ENCODE measurements around the gene QRICH2.
"Not testable (repeated sequence)": the region's sequence is repeated elsewhere in the genome, so short reads cannot be mapped to it uniquely, and the experiment has no call there.

Gene QRICH2

GRCh38 chr17:76267581-76268001 is 40.5 kb downstream of the QRICH2 start:
- not testable (repeated sequence) for DNase-seq (ENCODE audit: low read depth in 2 of 2, low spot score in 1 of 2)

- DNase-seq (ENCODE audit: low read depth in 2 of 2, low spot score in 1 of 2), result no peak
These were observed 41.0 kb downstream of the QRICH2 start for GRCh38 chr17:76267051-76267576.

GRCh38 chr17:76266244-76266938 is 41.7 kb downstream of the QRICH2 start:
- DNase-seq (ENCODE audit: low read depth in 2 of 2, low spot score in 1 of 2), result no peak

GRCh38 chr17:76265624-76266243 is 42.3 kb downstream of the QRICH2 start:
- DNase-seq (ENCODE audit: low read depth in 2 of 2, low spot score in 1 of 2), result no peak

- peak; percentile 98 for DNase-seq (ENCODE audit: low read depth in 2 of 2, low spot score in 1 of 2)
These were observed 43.1 kb downstream of the QRICH2 start, which contains the start of gene UBALD2 for GRCh38 chr17:76264755-76265623. Gene UBALD2 (plus strand): TSS chr17:76265348. CDS start chr17:76265506, 158 bp downstream.

GRCh38 chr17:76264425-76264754 is 43.7 kb downstream of the QRICH2 start:
- no peak for DNase-seq (ENCODE audit: low read depth in 2 of 2, low spot score in 1 of 2)

- no peak for DNase-seq (ENCODE audit: low read depth in 2 of 2, low spot score in 1 of 2)
These were observed 44.2 kb downstream of the QRICH2 start for GRCh38 chr17:76263896-76264295.

- no peak for DNase-seq (ENCODE audit: low read depth in 2 of 2, low spot score in 1 of 2)
These were observed 45.2 kb downstream of the QRICH2 start for GRCh38 chr17:76262732-76263344.

GRCh38 chr17:76261421-76262215 is 46.5 kb downstream of the QRICH2 start:
- DNase-seq (ENCODE audit: low read depth in 2 of 2, low spot score in 1 of 2), result no peak

GRCh38 chr17:76260669-76261068 is 47.4 kb downstream of the QRICH2 start:
- DNase-seq (ENCODE audit: low read depth in 2 of 2, low spot score in 1 of 2), result no peak

- DNase-seq (ENCODE audit: low read depth in 2 of 2, low spot score in 1 of 2), result no peak
These were observed 47.9 kb downstream of the QRICH2 start for GRCh38 chr17:76260220-76260619.

GRCh38 chr17:76256430-76257050 is 51.5 kb downstream of the QRICH2 start:
- not testable (repeated sequence) for DNase-seq (ENCODE audit: low read depth in 2 of 2, low spot score in 1 of 2)

GRCh38 chr17:76255801-76256429 is 52.2 kb downstream of the QRICH2 start:
- DNase-seq (ENCODE audit: low read depth in 2 of 2, low spot score in 1 of 2), result no peak

GRCh38 chr17:76254275-76254674 is 53.8 kb downstream of the QRICH2 start:
- no peak for DNase-seq (ENCODE audit: low read depth in 2 of 2, low spot score in 1 of 2)

- DNase-seq (ENCODE audit: low read depth in 2 of 2, low spot score in 1 of 2), result no peak
These were observed 54.2 kb downstream of the QRICH2 start for GRCh38 chr17:76253841-76254240.

GRCh38 chr17:76252967-76253766 is 54.9 kb downstream of the QRICH2 start:
- not testable (repeated sequence) for DNase-seq (ENCODE audit: low read depth in 2 of 2, low spot score in 1 of 2)

- no peak for DNase-seq (ENCODE audit: low read depth in 2 of 2, low spot score in 1 of 2)
These were observed 55.8 kb downstream of the QRICH2 start for GRCh38 chr17:76252040-76252954.

All from stimulated activated CD8-positive, alpha-beta memory T cell treated with anti-CD3 and anti-CD28 coated beads, Interleukin-4, amount 100 ng/mL, for 1 hour (primary cell).